ENCODE measurements around the gene BCL6. TPM values are rescaled to one million over a fixed set of nuclear protein-coding genes. Genes with fewer than 3 reads are reported as not detected.

Gene BCL6
- total and polyA plus RNA-seq, 9 of the 15 experiments (the other 6 are each of a cell fraction or from before 2014, with no cell fraction given), result 0.08 to 3.5 (median 1.6) TPM

DNA sequence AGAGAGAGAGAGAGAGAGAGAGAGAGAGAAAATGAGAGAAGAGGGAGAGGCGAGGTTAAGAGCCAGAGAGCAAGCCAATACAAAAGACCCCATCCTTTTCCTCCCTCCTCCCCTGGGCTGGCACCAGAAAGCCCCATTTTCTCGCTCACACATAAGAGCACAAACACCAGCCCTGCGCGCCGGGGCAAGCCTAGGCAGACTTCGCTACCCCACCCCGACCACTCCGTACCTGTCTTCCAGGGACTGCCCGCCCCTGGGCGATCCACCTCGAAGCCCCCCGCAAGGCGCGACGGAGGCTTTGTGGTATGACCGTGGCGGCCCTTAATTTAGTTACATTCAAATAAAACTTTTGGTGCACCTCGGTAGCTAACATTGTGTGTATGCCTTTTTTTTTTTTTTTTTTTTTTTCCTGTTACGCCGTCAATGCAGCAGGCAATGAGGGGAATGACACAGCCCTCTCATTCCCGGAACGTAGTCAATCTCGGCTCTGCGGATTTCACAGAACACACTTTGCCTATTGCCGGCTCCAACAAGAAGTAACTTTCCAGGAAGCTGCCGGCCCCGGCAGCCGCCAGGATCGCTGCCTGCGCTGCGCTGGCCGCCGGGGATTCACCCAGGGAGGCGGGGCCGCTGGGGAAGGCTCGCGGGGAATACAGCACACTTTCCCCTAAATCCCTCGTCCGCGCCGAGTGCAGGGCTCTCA lies 7.7 kb downstream of the BCL6 start (continued):
- TF ChIP-seq RCOR1 (IDR thresholded peaks at IDR 0.05; ENCODE audit: borderline replicate concordance in 1 of 2, low read depth in 2 of 2, low read length in 2 of 2), result peak in 1 of 2 experiments; percentile 37; a peak in 1 of 4 replicates
- no peak for TF ChIP-seq E2F3 (CRISPR knock-in tag; IDR thresholded peaks at IDR 0.05)
- no peak for TF ChIP-seq CAMTA2 (CRISPR knock-in tag; conservative IDR thresholded peaks at IDR 0.05)
- no peak for TF ChIP-seq SRSF7 (optimal IDR thresholded peaks at IDR 0.05; ENCODE audit: low read depth, low read length)
- TF ChIP-seq, protein P1, sequence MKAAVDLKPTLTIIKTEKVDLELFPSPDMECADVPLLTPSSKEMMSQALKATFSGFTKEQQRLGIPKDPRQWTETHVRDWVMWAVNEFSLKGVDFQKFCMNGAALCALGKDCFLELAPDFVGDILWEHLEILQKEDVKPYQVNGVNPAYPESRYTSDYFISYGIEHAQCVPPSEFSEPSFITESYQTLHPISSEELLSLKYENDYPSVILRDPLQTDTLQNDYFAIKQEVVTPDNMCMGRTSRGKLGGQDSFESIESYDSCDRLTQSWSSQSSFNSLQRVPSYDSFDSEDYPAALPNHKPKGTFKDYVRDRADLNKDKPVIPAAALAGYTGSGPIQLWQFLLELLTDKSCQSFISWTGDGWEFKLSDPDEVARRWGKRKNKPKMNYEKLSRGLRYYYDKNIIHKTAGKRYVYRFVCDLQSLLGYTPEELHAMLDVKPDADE (conservative IDR thresholded peaks at IDR 0.05; ENCODE audit: control insufficient read depth, low read depth, low read length), result no peak
- TF ChIP-seq, protein P2, sequence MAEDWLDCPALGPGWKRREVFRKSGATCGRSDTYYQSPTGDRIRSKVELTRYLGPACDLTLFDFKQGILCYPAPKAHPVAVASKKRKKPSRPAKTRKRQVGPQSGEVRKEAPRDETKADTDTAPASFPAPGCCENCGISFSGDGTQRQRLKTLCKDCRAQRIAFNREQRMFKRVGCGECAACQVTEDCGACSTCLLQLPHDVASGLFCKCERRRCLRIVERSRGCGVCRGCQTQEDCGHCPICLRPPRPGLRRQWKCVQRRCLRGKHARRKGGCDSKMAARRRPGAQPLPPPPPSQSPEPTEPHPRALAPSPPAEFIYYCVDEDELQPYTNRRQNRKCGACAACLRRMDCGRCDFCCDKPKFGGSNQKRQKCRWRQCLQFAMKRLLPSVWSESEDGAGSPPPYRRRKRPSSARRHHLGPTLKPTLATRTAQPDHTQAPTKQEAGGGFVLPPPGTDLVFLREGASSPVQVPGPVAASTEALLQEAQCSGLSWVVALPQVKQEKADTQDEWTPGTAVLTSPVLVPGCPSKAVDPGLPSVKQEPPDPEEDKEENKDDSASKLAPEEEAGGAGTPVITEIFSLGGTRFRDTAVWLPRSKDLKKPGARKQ (CRISPR knock-in tag; IDR thresholded peaks at IDR 0.05), result peak; percentile 72; the same call in 1 of the 2 replicates
- TF ChIP-seq ZNF384 (IDR thresholded peaks at IDR 0.05; ENCODE audit: low read depth, low read length), result peak; percentile 61
- TF ChIP-seq TAF9B (IDR thresholded peaks at IDR 0.05; ENCODE audit: partially characterized antibody), result no peak
- TF ChIP-seq SMARCA4 (IDR thresholded peaks at IDR 0.05), result no peak
- TF ChIP-seq RBM17 (IDR thresholded peaks at IDR 0.05; ENCODE audit: borderline replicate concordance, low read depth, low read length), result no peak
- no peak for TF ChIP-seq HNRNPH1 (optimal IDR thresholded peaks at IDR 0.05; ENCODE audit: low read depth, low read length)
